GM18951 (cell line): ENCODE data around the gene PITPNM3.

Experiments
- POLR2A ChIP-seq: IDR thresholded peaks from 4 replicates; pipeline ENCODE4 v1.6.1; 2011; ENCODE audit warnings: mild to moderate bottlenecking; ENCODE audit not compliant: insufficient read length, insufficient read depth; ENCODE audit errors: extremely low read depth
- in situ Hi-C: fragments of 300-500 bp; cut with MboI; formaldehyde crosslinking; loops from one replicate; pipeline ENCODE4 v1.12.0; 2022; ENCODE audit warnings: low sequenced_read_pairs, mixed read lengths, inconsistent platforms; ENCODE audit not compliant: unreplicated experiment

Gene PITPNM3

GRCh38 chr17:6501359-6501758 lies 55.0 kb downstream of the PITPNM3 start:
- no peak for TF ChIP-seq POLR2A

DNA sequence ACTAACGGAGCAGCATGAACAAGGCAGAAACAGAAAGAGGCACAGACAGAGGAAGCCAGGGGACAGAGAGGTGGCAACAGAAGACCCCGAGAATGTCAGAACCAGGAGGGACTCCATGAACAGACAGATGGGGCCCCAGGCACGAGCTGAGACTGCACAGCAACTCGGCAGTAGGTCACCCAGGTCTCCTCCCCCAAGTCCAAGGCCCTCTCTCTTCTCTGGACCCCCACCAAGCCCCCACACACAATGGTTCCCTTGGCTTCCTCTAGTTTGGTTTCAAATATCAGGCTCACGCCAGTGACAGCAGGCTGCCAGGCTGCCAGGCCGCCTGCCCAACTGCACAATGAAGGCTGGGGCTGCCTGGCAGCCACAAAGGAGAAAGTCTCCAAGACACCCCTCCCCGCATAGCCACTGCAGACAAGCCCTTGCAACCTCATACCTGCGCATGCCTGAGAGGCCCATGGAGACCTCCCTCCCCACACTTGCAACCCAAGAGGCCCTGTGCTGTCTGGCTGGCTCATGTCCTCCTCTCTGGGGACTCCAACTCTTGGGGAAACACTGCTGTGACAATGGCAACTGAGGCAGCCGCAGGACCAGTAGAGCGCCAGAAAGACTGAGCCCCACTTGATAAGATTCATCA lies 57.3 kb downstream of the PITPNM3 start:
- in situ Hi-C loops: no loop called here
- no peak for TF ChIP-seq POLR2A

More at GRCh38 chr17:6501359-6501758, 55.0 kb downstream of the PITPNM3 start:
- in situ Hi-C loops: no loop called here

DNA sequence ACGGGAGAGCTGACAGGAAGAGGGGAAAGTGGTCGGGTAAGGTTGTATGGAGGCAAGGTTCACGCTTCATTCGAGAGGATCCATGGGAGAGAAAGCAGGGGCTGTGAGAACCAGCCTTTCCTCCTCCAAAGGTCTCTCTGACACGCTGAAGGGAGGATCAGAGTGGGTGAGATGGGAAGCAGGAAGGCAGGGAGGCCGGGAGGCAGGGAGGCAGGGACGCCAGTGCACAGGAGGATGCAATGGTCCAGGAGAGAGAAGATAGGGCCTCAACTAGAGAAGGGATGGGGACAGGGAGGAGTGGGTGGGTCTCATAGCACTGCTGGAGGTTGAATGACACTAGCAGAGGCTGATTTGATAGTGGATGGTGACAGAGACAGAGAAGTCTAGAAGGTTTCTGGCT lies 58.0 kb downstream of the PITPNM3 start:
- in situ Hi-C loops: no loop called here
- no peak for TF ChIP-seq POLR2A

DNA sequence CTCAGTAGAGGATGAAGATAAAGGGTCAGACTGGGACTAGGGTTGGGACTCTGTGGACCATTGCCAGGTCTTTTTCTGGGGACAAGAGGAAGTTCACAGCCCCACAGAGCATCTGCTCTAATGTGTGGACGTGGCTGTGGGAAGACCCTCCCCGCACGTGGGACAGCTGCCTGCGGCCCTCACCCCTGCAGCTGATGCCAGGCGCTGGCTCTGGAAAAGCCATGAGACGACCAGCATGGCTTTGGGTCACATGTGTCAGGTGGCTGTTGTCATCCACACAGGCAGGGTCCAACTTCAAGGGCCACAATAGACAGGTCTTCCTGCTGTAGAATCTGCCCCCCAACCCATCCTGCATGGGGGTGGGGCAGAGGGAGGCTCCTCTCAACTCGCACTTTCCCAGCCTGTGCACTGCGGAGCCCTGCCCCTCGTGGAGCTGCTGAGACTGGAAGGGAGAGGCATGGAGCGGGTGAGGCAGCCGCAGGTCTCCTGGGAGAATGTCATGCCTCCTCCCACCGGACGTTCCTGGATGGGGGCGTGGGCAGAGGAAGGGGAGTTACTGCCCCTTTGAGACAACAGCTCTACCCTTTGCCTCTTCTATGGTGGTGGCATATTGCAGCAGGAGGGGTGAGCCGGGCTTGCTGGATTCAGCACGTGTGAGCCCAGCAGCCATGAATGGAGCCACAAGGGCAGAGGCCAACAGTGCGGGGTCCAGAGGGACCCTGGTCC lies 58.7 kb downstream of the PITPNM3 start:
- in situ Hi-C loops: no loop called here
- no peak for TF ChIP-seq POLR2A

- in situ Hi-C loops: no loop called here
Measured at GRCh38 chr17:6496640-6497441, 59.5 kb downstream of the PITPNM3 start.

DNA sequence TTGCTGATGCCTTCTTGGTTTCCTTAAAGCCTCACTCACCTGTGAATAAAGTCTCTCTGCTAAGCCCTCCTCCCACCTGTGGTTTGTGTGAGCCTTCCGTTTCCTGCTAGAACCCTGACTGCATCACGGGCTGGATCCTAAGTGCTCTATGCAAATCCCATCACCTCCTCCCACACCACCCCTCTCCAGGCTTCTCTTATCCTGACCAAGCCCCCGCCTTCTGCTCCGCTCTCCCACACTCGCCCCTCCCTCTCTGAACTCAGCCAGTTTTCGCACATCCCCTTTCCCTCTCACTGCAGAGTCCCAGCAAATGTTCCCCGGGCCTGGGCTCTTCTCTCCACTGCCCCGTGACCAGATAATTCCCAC lies 60.3 kb downstream of the PITPNM3 start:
- no peak for TF ChIP-seq POLR2A
- in situ Hi-C loops: no loop called here

More at GRCh38 chr17:6496640-6497441, 59.5 kb downstream of the PITPNM3 start:
- TF ChIP-seq POLR2A: no peak

GRCh38 chr17:6495450-6496115 lies 60.8 kb downstream of the PITPNM3 start:
- in situ Hi-C loops: no loop called here
- TF ChIP-seq POLR2A: no peak

DNA sequence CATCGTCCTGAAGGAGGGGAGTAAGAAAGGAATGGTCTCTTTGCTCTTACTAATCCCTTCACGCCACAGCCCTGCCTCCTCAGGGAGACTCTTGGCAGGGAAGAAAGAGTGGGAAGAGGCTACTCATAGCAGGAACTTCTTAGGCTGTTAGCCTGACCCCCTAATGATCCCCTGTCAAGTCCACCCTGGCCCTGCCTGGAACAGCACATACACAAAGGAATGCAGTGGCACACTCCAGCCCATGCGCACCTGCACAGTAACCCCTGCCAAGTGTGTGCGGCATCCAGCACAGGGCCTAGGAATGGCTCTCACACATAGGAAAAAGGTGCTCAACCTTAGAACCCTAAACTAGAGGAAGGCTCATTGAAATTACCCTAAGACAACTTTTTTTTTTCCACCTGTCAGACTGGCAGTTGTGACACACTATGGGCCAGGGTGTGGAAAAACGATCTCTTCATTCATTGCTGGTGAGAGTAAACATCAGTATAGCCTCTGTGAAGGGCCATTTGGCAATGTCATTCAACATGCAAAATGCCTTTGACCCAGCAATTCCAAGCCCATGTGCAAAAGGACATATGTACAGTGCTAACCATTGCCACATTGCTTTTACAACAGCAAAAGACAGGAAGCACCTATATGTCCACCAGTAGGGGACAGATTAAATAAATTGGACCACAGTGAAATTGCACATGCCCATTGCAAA lies 62.0 kb downstream of the PITPNM3 start:
- no peak for TF ChIP-seq POLR2A
- in situ Hi-C loops: no loop called here

DNA sequence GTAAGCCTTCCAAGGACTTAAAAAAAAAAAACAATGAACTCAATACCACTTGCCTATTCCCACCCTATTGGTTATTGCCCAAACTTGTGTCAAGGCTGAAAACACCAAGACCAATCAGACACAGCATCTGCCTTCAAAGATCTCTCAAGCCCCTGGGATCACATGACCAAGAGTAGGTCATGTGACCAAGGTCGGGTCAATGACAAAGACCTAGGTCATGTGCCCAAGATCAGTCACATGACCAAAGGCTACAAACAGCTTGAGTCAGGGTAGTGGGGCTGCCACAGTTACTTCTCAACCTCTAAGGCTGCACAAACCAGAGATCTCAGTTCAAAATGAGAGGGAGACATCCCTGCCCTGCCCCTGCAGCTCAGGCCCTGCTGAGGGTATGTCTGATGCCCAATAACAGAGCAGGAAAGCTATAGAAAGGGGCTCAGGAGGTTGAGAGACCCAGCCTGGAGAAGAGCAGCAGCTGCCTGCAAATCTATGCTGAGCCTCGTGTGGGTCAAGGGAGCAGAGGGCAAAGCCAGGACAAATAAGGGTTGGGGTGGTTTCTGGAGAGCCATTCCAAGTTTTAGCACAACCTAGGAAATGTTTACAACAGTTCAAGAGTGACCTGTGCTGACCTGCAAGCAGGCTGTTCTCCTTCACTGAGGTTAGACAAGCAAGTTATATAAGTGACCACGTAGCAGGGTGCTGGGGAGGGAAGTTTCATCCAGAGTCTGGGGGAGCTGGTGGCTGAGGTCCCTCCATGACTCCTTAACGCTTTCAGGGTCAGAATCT lies 63.3 kb downstream of the PITPNM3 start:
- in situ Hi-C loops: no loop called here

GRCh38 chr17:6491071-6491700 lies 65.2 kb downstream of the PITPNM3 start:
- in situ Hi-C loops: no loop called here

More for the DNA sequence above, 63.3 kb downstream of the PITPNM3 start:
- no peak for TF ChIP-seq POLR2A

DNA sequence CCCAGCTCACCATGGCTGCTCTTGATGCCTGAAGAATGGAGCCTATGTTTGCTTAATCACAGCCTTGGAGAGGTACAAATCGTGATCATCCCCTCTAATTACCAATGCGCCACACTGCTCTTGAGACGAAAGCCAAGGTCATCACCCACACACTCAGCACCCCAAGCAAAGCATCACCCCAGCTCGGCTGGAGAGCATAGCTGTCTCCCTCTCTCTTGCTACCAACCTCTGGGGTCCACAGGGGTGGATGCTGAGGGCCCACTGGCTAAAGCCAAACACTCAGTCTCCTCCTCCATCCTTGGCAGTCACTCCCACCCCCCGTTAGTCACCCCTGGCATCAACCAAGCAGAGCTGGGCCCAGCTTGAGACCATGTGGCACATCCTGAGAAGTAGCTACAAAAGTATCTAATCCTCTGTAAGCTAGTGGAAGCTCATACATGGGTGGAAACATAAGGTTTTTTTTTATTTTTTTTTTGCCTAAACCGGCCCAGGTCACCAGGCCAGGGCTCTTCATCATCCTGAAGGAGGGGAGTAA lies 67.3 kb downstream of the PITPNM3 start:
- TF ChIP-seq POLR2A: no peak
- in situ Hi-C loops: no loop called here

More at GRCh38 chr17:6491071-6491700, 65.2 kb downstream of the PITPNM3 start:
- TF ChIP-seq POLR2A: no peak
